Cardiac septum (tissue), 1 donor: ENCODE results near the gene EPHA6. TPM values are rescaled to one million over a fixed set of nuclear protein-coding genes. Genes with fewer than 3 reads are reported as not detected.
"Not testable (repeated sequence)": the region's sequence is repeated elsewhere in the genome, so short reads cannot be mapped to it uniquely, and the experiment has no call there.

Experiments used
- DNase-seq: peaks from one replicate; pipeline ENCODE4 v3.0.0-alpha.2; 2020; ENCODE audit warnings: low spot score
- intact Hi-C: fragments of 100-400 bp; cut with DNase I; formaldehyde crosslinking; loops from one replicate; pipeline ENCODE4 v1.14.0; 2022
- total RNA-seq: library from RNA; stranded (reverse); fragmentation: NEBNext Ultra II Directional; extraction: Animal tissue kit (Norgen Biotek cat#: 25700); gene quantifications from one replicate; pipeline ENCODE4 v1.2.1, GENCODE V29; 2021
- donor health status: DM: no; HTN: no; CAD: no.

The EPHA6 gene
- total RNA-seq, 1 donor from 2014 or later = 0.24 TPM

- intact Hi-C loops = no loop called here
- DNase-seq = no peak
Observed at GRCh38 chr3:96877510-96877909, 63.1 kb downstream of the EPHA6 start.

- no peak for DNase-seq
- intact Hi-C loops = no loop called here
Observed at GRCh38 chr3:96900031-96900430, 85.6 kb downstream of the EPHA6 start.

GRCh38 chr3:96900566-96900965 lies 86.2 kb downstream of the EPHA6 start:
- intact Hi-C loops = no loop called here
- no peak for DNase-seq

- DNase-seq = no peak
- intact Hi-C loops = no loop called here
Observed at GRCh38 chr3:96915445-96915844, 101.1 kb downstream of the EPHA6 start.

GRCh38 chr3:96931119-96931862 lies 116.9 kb downstream of the EPHA6 start:
- DNase-seq = no peak
- intact Hi-C loops = no loop called here

GRCh38 chr3:96942131-96942530 lies 127.7 kb downstream of the EPHA6 start:
- intact Hi-C loops, DNase-seq: not testable (repeated sequence)

GRCh38 chr3:96958856-96959255 lies 144.5 kb downstream of the EPHA6 start:
- no peak for DNase-seq
- intact Hi-C loops = no loop called here

- intact Hi-C loops = no loop called here
- DNase-seq = no peak
Observed at GRCh38 chr3:96959474-96959873, 145.1 kb downstream of the EPHA6 start.

GRCh38 chr3:96959901-96960641 lies 145.7 kb downstream of the EPHA6 start:
- intact Hi-C loops = no loop called here
- no peak for DNase-seq

GRCh38 chr3:96960661-96961330 lies 146.4 kb downstream of the EPHA6 start:
- intact Hi-C loops = no loop called here

GRCh38 chr3:96961576-96961975 lies 147.2 kb downstream of the EPHA6 start:
- no peak for DNase-seq
- intact Hi-C loops = no loop called here

More at GRCh38 chr3:96960661-96961330, 146.4 kb downstream of the EPHA6 start:
- no peak for DNase-seq

GRCh38 chr3:96966181-96966929 lies 152.0 kb downstream of the EPHA6 start:
- no peak for DNase-seq
- intact Hi-C loops = no loop called here

- intact Hi-C loops = no loop called here
- no peak for DNase-seq
Observed at GRCh38 chr3:96970211-96970610, 155.8 kb downstream of the EPHA6 start.

GRCh38 chr3:96977671-96978070 lies 163.3 kb downstream of the EPHA6 start:
- intact Hi-C loops = no loop called here
- DNase-seq = no peak

GRCh38 chr3:96983716-96984115 lies 169.3 kb downstream of the EPHA6 start:
- intact Hi-C loops, DNase-seq: not testable (repeated sequence)

GRCh38 chr3:96986241-96986640 lies 171.8 kb downstream of the EPHA6 start:
- intact Hi-C loops = no loop called here
- no peak for DNase-seq

- intact Hi-C loops = no loop called here
- no peak for DNase-seq
Observed at GRCh38 chr3:96991231-96991630, 176.8 kb downstream of the EPHA6 start.

- DNase-seq = no peak
- intact Hi-C loops = no loop called here
Observed at GRCh38 chr3:96991800-96992365, 177.5 kb downstream of the EPHA6 start.

GRCh38 chr3:96994988-96995387 lies 180.6 kb downstream of the EPHA6 start:
- intact Hi-C loops = no loop called here
- no peak for DNase-seq

GRCh38 chr3:96996009-96996408 lies 181.6 kb downstream of the EPHA6 start:
- intact Hi-C loops = no loop called here

More at GRCh38 chr3:96996009-96996408, 181.6 kb downstream of the EPHA6 start:
- no peak for DNase-seq
